Activated CD8-positive, alpha-beta memory T cell treated with anti-CD3 and anti-CD28 coated beads, Interleukin-2, amount 50 U/mL, for 1 hour (primary cell): ENCODE results near the gene SCGB3A1.

ENCODE experiments used
- DNase-seq: peaks from one replicate; pipeline ENCODE4 v3.0.0-alpha.2; 2020; ENCODE audit errors: extremely low read depth

The SCGB3A1 gene

GRCh38 chr5:180605554-180606214 lies 14.4 kb upstream of the SCGB3A1 start:
- DNase-seq: no peak

DNA sequence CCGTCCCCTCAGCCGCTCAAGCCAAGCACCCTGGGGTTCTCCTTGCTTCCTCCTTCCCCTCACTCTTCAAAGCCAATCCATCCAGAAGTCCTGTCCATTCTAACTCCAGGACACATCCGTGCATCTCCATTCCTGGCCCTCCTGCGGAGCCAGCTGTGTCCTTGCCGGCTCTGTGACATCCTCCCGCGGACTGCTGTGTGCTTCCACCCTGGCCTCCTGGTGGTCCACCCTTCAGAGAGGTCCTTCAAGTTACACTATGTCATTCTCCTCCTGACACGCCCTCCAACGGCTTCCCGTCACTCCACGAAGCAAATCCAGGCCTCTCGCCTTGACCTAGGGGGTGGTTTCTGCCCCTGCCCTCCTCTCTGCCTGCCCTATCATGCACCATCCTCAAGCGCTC lies 13.0 kb upstream of the SCGB3A1 start:
- no peak for DNase-seq

DNA sequence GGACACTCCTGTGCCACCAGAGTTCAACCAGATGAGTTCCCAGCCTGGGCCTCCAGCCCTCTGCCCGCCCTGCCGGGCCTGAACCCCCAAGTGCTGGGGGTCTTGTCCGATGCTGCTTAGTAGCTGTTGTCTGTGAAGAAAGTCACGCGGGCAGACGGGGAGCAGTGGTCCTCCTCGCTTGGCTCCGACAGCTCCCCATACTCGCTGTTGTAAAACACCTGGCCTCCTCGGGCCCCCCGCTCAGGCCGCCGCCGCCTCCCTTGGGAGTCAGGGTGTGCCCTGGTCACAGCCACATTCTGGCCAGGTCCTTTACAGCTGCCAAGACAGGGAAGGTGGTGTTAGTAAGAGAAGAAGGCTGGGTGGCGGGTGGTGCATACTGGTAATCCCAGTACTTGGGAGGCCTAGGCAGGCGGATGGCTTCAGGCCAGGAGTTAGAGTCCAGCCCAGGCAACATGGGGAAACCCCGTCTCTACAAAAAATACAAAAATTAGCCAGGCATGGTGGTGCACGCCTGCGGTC lies 11.8 kb upstream of the SCGB3A1 start:
- no peak for DNase-seq

DNA sequence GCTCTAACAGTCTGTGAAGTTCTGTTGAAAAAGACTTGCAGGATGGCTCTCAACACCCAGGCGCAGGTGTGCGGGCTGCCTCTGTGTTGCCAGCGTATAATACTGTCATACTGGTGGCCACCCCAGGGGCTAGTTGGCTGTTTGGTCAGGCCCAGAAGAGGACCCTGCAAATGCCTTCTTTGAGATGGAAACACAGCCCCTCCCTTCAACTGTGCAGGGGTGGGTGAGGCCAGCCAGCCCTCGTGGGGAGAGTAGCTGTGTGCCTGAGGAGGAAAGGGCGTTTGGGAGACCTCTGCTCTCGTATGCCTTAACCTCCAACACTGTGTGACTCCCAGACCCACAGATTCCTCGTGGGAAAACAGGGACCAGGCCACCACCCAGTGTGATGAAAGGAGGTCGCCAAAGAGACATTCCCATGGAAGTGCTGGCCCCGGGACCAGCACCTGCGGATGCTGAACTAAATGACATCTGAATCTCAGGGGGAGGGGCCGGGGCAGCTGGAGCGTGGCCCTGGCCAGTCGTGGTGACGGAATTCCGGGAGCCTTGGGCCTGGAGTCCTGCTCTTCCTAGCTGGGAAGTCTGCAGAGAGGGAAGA lies 11.3 kb upstream of the SCGB3A1 start:
- DNase-seq: no peak

DNA sequence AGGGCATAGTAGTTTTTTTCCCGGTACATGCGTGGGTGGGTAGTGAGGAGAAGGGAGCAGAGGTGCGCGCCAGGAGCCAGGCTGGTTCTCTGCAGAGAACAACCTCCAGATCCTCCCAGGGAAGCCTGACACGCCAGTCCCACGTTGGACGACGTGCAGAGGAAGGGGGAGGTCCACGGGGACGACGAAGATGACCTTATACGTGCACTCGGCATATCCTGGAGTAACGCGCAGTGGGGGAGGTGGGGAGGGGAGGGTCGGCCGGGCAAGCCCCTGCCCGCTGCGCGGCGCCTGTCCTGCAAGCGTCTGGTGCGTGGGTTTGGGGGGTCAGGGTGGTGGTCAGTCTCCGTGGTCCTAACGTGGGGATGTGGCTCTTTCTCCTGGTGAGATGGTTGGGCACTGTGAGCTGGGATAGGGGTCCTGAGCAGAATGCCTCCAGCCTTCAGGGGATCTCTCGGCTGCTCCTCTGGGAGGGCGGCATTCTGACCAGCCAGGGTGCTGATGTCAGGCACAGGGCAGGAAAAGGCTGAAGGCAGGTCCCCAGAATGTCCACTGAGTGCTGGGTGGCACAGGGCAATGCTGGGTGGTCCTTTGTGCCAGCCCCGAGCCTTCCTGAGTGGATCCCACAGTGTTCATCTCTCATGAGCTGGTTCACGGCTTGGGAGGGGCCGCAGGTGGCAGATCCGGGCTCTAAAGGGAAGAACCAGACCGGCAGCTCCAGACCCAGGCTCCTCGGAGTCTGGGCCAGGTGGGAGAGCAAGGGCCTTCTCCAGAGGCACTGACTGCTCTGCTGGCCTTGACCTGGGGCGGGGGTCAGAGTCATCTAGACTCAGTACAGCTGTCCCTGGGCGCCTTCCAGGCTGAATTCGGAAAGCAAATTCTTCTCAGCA lies 10.5 kb upstream of the SCGB3A1 start:
- DNase-seq: no peak

- no peak for DNase-seq
These were observed 9.3 kb upstream of the SCGB3A1 start for GRCh38 chr5:180600554-180601041.

GRCh38 chr5:180599981-180600553 lies 8.8 kb upstream of the SCGB3A1 start:
- no peak for DNase-seq

GRCh38 chr5:180599590-180599914 lies 8.3 kb upstream of the SCGB3A1 start:
- DNase-seq: no peak

DNA sequence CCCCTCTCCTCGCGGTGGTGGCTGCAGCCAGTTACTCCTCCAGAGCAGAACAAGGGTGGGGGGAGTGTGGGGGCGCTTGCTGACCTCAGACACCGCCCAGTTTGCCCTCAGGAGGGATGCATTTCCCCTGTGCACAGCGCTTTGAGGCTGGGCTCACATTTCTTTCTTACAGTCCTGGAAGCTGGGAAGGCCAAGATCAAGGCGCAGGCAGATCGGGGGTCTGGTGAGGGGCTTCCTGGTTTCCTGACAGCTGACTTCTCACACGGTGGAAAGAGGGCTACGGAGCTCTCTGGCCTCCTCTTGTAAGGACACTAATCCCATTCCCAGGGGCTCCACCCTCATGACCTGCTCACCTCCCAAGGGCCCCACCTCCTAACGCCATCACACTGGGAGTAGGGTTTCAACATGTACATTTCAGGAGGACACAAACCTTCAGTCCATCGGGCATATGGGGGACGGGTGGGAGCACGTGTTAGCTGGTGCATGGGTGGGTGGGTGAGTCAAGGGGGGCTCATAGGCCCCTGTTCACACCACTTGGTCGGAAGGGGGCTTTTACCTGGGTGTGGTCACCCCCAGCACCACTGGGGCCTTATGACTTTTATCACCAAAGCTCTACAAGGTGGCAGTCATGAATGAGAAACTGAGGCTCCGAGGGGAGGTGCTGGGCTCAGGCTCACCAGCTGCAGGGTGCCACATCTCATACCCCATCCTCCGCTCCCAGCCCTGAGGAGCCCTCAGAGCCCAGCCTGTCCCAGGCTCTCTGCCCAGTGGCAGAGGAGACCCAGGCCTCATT lies 7.7 kb upstream of the SCGB3A1 start:
- no peak for DNase-seq

GRCh38 chr5:180598316-180598701 lies 7.0 kb upstream of the SCGB3A1 start:
- no peak for DNase-seq

GRCh38 chr5:180596668-180597231 lies 5.5 kb upstream of the SCGB3A1 start:
- DNase-seq: no peak

DNA sequence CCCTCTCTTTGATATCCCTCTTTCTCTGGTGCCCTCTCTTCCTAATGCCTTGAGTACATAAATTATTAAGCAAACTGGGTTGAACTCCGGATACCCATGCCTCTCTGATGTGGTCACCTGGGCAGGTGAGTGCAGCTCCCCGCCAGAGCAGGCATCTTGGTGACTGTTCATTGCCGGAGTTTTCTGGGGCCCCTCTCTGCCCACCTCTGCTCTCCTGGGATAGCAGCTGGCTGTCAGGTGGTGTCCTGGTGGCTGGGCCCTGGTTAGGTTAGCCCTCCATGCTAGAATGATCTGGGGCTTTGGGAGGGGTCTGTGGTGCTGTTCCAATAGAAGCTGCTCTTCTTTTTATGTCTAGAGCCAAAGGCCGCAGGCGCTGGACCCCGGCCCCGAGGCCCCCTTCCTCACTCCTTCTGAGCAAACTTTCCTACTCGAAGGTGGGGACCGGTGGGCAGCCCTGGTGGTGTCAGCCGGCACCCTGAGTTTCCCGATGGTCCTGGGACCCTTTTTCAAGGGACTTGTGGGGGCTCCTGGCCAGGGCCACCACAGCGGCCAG lies 4.9 kb upstream of the SCGB3A1 start:
- no peak for DNase-seq

- no peak for DNase-seq
These were observed 4.2 kb upstream of the SCGB3A1 start for GRCh38 chr5:180595381-180596114.

- no peak for DNase-seq
These were observed 3.7 kb upstream of the SCGB3A1 start for GRCh38 chr5:180595046-180595379.

- DNase-seq: no peak
These were observed 3.2 kb upstream of the SCGB3A1 start for GRCh38 chr5:180594311-180595045.

DNA sequence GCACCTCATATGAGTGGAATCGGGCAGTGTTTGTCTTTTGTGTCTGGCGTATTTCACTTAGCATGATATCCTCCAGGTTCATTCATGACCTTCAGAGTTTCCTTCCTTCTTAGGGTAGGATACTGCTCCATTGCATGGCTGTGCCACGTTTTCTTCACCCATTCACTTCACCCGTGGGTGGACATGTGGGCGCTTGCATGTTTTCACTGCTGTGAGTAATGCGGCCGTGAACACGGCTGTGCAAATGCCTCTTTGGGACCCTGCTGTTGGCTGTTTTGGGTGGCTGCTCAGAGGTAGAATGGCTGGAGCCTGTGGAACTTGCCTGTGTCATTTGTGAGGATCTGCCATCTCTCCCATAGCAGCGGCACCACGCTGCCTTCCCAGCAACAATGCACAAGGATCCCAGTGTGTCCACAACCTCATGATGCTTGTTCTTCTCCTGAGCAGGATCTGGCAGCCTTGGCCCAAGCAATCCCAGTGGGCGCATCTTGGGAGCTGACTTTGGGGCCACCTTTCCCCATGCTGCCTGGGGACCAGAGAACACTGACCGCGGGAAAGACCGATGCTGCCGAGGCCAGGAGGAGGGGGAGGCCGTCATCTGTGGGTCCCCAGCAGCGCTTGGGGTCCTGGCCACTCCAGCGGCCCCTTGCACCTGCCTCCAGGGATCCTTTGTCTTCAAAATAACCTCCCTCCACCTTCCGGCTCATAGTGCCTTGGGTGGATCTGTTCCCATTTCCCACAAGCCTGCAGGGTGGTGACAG lies 2.3 kb upstream of the SCGB3A1 start:
- DNase-seq: no peak

GRCh38 chr5:180592176-180592575 lies 877 bp upstream of the SCGB3A1 start:
- DNase-seq: no peak

DNA sequence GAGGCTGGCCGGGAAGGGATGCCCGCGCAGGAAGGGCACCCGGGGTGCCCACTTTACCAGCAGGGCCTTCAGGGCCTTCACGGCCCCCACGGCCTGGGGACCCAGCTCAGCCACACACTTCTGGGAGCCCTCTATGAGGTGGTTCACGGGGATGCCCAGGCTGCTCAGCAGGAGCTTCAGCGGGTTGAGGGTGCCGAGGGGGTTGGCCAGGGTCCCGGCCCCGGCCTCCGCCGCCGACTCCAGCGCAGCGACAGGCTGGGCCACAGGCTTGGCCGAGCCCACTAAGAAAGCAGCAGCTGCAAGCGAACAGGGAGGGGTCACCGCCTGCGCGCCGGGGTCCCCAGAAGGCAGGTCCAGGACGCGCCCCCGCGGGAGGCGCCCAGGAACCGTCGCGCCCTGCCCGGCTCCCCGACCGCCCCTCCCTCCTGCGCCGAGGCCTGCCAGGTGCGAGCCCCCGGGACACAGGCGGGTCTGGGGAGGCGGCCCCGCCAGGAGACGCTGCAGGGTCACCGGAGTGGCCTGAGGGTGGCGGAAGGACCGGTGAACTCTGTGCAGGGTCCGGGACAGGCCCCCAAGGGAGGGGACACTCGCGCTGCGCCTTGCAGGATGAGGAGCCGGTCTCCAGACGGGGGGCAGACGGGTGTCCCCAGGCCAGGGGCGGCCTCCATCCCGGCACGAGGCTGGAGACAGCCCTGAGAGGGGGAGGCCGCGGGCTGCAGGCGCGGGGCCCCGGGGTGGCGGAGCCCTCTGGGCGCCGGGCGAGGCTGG lies 572 bp downstream of the SCGB3A1 start:
- DNase-seq: no peak
